H7 (cell line): ENCODE data around the gene CELA1. TPM values are rescaled to one million over a fixed set of nuclear protein-coding genes. Genes with fewer than 3 reads are reported as not detected.
"Not testable (repeated sequence)": the region's sequence is repeated elsewhere in the genome, so short reads cannot be mapped to it uniquely, and the experiment has no call there.

ENCODE experiments used
- DNase-seq: peaks from one replicate; pipeline ENCODE4 v3.0.0; 2012
- H3K27me3 ChIP-seq: 2 replicates; pipeline ENCODE4 v1.6.0; 2011; ENCODE audit warnings: mild to moderate bottlenecking, low read length; ENCODE audit not compliant: control insufficient read depth, insufficient read depth
- H3K36me3 ChIP-seq: replicated peaks from 2 replicates; pipeline ENCODE4 v1.5.1; 2011; ENCODE audit warnings: low read length; ENCODE audit not compliant: control insufficient read depth, insufficient read depth
- H3K4me3 ChIP-seq: 2 replicates; pipeline ENCODE4 v1.5.1; 2011; ENCODE audit warnings: low read depth, mild to moderate bottlenecking, control low read depth, low read length, moderate library complexity; ENCODE audit not compliant: insufficient read depth
- total RNA-seq: library from RNA; depleted of rRNA; stranded (reverse); fragments of >200 nt; shearing (Covaris generic); gene quantifications from 2 replicates; pipeline ENCODE4 v1.2.3, GENCODE V29; 2014

The CELA1 gene
- total RNA-seq, 1 experiment from 2014 or later = not detected

GRCh38 chr12:51341251-51342007 lies 5.0 kb downstream of the CELA1 start:
- no peaks in the 10 kb centered on the region for H3K27me3 ChIP-seq
- peak; percentile 79 for DNase-seq
- no peaks in the 10 kb centered on the region for H3K36me3 ChIP-seq
- no peak overlapping the region for H3K4me3 ChIP-seq

DNA sequence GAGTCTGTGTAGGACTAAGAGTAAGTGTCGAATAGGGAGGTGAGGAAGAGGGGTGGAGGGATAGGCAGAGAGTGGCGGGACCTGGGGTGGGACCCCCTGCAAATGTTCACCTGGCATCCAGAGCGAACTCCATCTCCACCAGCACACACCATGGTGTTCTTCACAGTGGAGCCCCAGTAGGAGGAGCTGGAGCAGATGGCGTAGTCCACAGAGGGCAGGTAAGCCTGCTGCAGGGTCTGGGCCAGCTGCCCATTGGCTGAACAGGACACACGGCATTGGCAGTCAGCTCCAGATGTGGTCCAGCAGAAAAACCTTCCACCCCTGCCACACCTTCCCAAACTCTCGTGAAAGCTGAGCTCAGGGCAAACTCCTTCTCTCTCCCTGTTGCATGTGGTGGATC lies 6.7 kb downstream of the CELA1 start:
- DNase-seq = peak; percentile 26
- no peak overlapping the region for H3K4me3 ChIP-seq
- H3K27me3 ChIP-seq = no peaks in the 10 kb centered on the region
- no peaks in the 10 kb centered on the region for H3K36me3 ChIP-seq

- not testable (repeated sequence) for H3K27me3 ChIP-seq, H3K36me3 ChIP-seq, H3K4me3 ChIP-seq, DNase-seq
Measured at GRCh38 chr12:51337336-51337735, 9.1 kb downstream of the CELA1 start.

DNA sequence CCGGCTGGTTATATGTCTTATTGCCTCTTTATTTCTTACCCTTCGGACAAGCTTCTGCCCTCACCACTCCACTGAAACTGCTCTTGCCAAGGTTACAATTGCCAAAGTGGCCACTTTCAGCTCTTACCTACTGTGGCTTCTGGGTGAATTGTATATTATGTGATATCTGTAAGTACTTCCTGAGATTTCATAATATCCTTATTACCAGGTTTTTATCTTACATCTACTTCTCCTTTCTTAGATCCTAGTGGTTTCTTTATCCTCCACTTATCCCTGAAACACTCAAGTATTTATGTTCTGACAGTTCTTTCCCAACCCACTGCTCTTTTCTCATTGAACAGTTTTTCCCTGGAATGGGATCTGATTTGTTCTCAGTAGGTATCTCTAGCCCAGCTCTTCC lies 10.5 kb downstream of the CELA1 start:
- Histone ChIP-seq H3K4me3 (no peak overlapping the region), H3K27me3 (no peaks in the 10 kb centered on the region), H3K36me3 (no peaks in the 10 kb centered on the region)
- no peak for DNase-seq

DNA sequence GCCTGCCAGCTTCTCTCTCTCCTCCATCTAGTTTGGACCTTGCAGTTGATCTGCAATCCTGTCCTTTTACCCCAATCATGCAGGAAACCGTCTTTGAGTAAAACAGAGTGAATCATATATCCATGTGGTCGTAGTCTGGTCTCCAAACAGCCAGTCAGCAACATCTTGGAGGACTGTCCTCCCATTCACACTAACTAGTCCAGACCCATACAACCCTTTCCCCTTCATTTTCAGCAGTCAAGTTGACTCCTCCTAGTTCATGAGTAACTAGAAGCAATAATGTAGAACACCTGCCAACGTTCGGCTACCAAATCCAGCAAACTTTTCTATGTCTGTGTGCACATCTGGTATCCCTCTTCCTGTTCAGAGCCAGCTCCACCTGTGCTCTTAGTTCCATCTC lies 11.7 kb downstream of the CELA1 start:
- Histone ChIP-seq H3K4me3 (no peak overlapping the region), H3K36me3 (no peaks in the 10 kb centered on the region)

DNA sequence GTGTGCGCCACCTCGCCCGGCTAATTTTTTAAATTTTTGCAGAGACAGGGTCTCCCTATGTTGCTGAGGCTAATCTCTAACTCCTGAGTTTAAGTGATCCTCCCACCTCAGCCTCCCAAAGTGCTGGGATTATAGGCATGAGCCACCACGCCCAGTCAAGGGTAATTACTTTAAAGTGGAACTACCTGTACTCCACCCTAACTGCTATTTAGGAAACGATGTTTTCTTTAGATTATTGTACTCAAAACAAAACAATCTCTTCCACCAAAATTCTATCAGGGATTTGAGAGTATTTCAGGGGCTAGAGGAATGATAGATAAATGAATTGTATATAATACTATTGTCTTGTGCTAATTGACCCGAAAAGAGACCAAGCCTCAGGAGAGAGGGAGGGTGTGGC lies 12.9 kb downstream of the CELA1 start:
- H3K36me3 ChIP-seq = no peaks in the 10 kb centered on the region
- DNase-seq = no peak
- no peaks in the 10 kb centered on the region for H3K27me3 ChIP-seq
- no peak overlapping the region for H3K4me3 ChIP-seq

More for the DNA sequence above, 11.7 kb downstream of the CELA1 start:
- no peaks in the 10 kb centered on the region for H3K27me3 ChIP-seq
- no peak for DNase-seq

DNA sequence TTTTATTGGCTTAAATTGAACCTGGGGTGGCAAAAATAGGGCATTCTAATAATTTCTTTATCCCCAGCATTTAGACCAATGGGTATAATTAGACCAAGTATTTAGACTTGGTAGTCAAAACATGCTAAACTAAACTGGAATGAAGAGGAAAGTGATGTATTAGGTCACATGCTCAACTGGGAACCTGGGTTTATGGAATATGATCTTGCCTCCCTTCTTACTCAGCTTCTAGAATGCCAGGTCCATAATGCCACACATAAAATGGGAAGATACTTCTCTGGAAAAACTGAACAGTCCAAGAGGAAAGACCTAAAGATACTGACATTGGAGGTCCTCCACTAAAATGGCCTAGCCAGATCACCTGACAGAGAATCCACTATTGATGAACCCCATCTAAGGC lies 16.3 kb downstream of the CELA1 start:
- H3K27me3 ChIP-seq = no peaks in the 10 kb centered on the region
- H3K4me3 ChIP-seq = no peak overlapping the region
- H3K36me3 ChIP-seq = no peaks in the 10 kb centered on the region
- no peak for DNase-seq

DNA sequence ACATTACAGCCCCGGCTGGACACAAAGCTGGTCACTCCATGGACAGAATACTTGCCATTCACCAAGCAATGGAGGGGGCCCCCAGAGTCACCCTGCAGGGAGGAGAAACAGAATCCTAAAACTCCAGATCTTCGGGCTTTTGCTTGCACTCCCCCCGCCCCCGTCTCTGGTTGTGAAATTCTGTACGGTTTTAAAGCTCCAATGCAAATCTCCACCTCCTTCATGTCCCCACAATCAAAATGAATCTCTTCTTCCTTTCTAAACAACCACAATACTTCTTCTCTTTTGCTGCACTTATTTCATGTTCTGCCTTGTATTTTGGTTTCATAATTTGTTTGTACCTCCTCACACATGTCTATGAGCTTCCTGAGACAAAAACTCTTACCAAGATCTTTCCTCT lies 16.7 kb downstream of the CELA1 start:
- no peaks in the 10 kb centered on the region for H3K27me3 ChIP-seq
- no peak for DNase-seq
- H3K36me3 ChIP-seq = no peaks in the 10 kb centered on the region
- no peak overlapping the region for H3K4me3 ChIP-seq

DNA sequence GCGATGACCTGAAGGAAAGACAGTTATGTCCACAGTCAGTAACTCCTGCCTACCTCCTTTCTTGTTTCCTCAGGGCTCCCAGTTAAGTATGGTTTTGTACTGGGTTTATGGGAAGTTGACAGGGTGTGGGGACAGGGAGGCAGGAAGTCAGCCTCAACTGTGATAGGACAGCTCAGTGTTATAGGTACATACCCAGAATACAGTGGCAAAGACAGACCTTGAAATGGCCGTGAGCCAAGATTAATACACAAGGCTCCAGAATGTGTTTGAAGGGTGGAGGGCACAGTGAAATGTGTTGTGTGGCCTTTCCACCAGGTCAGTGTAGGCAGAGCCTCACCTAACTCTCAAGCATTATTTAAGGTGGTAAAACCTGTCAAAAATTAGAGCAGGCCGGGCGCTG lies 17.9 kb downstream of the CELA1 start:
- Histone ChIP-seq H3K27me3 (no peaks in the 10 kb centered on the region), H3K4me3 (no peak overlapping the region), H3K36me3 (no peaks in the 10 kb centered on the region)
- DNase-seq = no peak

GRCh38 chr12:51326698-51327439 lies 19.6 kb downstream of the CELA1 start:
- Histone ChIP-seq H3K36me3 (no peaks in the 10 kb centered on the region), H3K4me3 (no peak overlapping the region), H3K27me3 (no peaks in the 10 kb centered on the region)
- no peak for DNase-seq

GRCh38 chr12:51324953-51325352 lies 21.5 kb downstream of the CELA1 start:
- H3K4me3 ChIP-seq = no peak overlapping the region
- no peaks in the 10 kb centered on the region for H3K27me3 ChIP-seq
- no peaks in the 10 kb centered on the region for H3K36me3 ChIP-seq
- no peak for DNase-seq

DNA sequence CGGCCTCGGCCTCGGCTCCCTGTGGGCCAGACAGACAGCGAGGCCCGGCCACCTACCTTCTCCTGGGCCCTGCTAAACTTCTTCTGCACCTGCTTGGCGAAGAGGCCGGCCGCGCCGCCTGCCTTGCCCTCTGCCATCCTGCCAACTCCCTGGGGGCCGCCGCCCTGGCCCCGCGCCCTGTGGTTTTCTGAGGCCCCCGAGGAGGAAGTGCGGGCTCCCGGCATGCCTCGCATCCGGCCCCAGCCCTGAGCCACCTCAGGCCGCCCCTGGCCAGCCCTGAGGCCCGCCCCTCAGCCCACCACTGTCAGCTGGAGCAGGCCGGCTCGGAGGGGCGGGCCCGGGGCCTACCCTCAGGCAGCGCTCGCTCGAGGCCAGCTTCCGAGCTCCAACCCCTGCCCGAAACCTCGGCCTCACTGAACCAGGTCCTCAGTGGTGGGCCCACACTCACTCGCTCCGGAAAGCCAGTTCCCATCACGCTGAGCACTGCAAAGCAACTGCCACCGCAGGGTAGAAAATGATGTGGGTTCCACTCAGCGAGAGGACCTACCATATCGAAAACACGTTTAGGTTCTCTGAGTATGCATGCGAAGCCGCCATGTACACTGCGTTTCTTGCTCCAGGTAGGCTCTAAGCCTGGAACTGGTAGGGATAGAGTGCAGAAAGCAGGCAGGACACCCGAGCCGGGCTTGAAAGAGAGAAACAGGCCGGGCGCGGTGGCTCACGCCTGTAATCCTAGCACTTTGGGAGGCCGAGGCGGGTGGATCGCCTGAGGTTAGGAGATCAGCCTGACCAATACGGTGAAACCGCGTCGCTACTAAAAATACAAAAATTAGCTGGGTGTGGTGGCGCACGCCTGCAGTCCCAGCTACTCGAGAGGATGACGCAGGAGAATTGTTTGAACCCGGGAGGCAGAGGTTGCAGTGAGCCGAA lies 22.2 kb downstream of the CELA1 start, which contains the start of gene BIN2:
TSS of gene BIN2 (minus strand) at position 209 of the 930 bp plus-strand sequence. CDS start at position 137, 72 bp downstream.
- DNase-seq = peak; percentile 49
- H3K4me3 ChIP-seq = no peak within 1 kb of the TSS
- H3K27me3 ChIP-seq = no peaks in the 10 kb centered on the region
- no peaks in the 10 kb centered on the region for H3K36me3 ChIP-seq

DNA sequence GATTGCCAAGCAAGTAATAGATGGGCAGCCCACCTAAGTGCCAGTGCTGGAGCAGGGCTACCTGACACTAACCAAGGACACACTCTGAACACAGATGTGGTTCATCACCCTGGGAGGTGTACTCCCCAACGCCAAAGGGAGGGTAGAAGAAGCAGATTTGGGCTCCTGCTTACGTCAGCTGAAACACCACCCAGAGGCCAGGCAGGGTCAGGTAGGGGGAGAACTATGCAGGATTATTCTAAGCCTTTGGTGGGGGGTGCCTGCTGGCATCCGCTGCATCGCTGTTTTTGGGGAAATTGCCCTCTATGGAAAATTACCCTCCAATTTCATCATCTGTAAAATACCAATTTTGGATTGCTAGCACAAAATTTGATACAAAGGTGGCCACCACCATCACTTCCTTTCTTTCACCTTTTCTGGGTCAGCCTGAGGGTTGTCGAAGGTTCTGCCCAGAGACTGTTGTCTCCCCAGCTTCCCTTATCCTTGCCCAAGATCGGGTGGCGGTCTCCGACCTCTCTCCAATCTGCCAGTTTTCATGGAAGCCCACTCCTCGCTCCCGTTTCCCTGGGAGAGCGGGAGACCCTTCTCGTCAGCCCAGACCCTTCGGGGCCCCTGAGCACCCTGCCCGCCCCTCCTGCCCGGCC lies 23.0 kb downstream of the CELA1 start:
- DNase-seq = peak; percentile 47
- Histone ChIP-seq H3K4me3 (no peak overlapping the region), H3K27me3 (no peaks in the 10 kb centered on the region), H3K36me3 (no peaks in the 10 kb centered on the region)

DNA sequence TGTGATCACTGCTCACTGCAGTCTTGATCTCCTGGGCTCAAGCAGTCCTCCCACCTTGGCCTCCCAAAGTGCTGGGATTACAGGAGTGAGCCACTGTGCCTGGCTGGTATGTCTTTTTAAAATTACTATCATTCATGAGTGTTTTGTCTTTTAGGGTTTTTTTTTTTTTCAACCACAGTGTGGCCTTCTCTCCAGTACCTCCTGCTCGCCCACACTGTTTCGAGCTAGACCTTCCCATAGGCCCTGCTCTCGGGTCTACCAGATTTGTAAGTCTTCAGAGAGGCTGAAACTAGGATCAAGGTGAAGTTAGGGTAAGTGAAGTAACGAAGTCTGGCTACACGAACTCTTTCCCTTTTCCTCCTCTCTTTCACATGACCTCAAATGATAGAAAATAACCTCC lies 24.0 kb downstream of the CELA1 start:
- no peaks in the 10 kb centered on the region for H3K36me3 ChIP-seq
- H3K4me3 ChIP-seq = no peak overlapping the region
- no peaks in the 10 kb centered on the region for H3K27me3 ChIP-seq
- DNase-seq = no peak
